Activated naive CD8-positive, alpha-beta T cell treated with anti-CD3 and anti-CD28 coated beads, Interleukin-2, amount 10 ng/mL, durations not matched to agents 7 days and 5 days (primary cell): ENCODE results near the gene RERE. TPM values are rescaled to one million over a fixed set of nuclear protein-coding genes. Genes with fewer than 3 reads are reported as not detected.
A peak's percentile ranks its signal among the peaks of the same experiment; 100 is the strongest.
"Not testable (repeated sequence)": the region's sequence is repeated elsewhere in the genome, so short reads cannot be mapped to it uniquely, and the experiment has no call there.

ENCODE experiments used
- ATAC-seq: fragments of 150-1000 bp; cut with Tn5 transposase; one replicate; pipeline ENCODE4 v1.10.0; 2021; ENCODE audit warnings: low read depth, moderate library complexity
- POLR2A ChIA-PET: fragments of 350-600 bp; sonication (Branson Sonifier 250); formaldehyde crosslinking; loops from one replicate; lab custom pipeline; 2021; ENCODE audit warnings: antibody characterized with exemption; lab: Charles Lee
- DNase-seq: peaks from one replicate; pipeline ENCODE4 v3.0.0; 2021
- H3K27ac Mint-ChIP-seq: one replicate; pipeline ENCODE4 v1.8.0; 2022; ENCODE audit warnings: mild to moderate bottlenecking, mixed read lengths
- H3K27me3 Mint-ChIP-seq: one replicate; pipeline ENCODE4 v1.8.0; 2022; ENCODE audit warnings: mild to moderate bottlenecking, moderate library complexity, mixed read lengths
- H3K36me3 Mint-ChIP-seq: one replicate; pipeline ENCODE4 v1.8.0; 2021; ENCODE audit warnings: mild to moderate bottlenecking, mixed read lengths
- H3K4me1 Mint-ChIP-seq: one replicate; pipeline ENCODE4 v1.8.0; 2021; ENCODE audit warnings: mixed read lengths
- H3K4me3 Mint-ChIP-seq: one replicate; pipeline ENCODE4 v1.8.0; 2022; ENCODE audit warnings: mild to moderate bottlenecking, moderate library complexity, mixed read lengths
- H3K9me3 Mint-ChIP-seq: one replicate; pipeline ENCODE4 v1.8.0; 2021; ENCODE audit warnings: mixed read lengths
- total RNA-seq, 2 experiments: library from RNA; stranded (reverse); gene quantifications; one replicate each; pipeline ENCODE4 v1.2.3, GENCODE V29; 2021

The RERE gene
- total RNA-seq, 2 experiments from 2014 or later, result 64.4 to 68.7 TPM

DNA sequence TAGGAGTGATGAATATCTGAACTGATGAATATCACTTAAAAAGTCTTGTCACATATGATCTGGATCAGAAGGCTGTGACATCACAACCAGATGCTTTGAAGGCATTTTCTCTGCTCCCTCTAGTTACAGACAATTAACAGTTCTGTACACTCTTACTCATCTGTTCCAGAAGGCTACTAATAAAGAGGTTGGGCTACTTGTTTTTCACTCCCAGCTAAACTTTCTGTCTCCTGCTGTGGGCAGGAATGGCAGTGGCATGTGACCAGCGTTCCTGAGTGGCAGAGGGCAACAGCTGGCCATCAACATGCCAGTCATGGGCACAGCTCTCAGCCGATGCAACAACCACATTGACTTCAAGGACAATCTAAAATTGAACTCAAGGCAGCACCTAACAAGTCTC, 432.9 kb downstream of the RERE start:
- Mint-ChIP-seq H3K27ac (no peak overlapping the region), H3K4me1 (peaks cover 28% of the 10 kb centered on the region), H3K9me3 (no peaks in the 10 kb centered on the region), H3K27me3 (no peaks in the 10 kb centered on the region), H3K36me3 (peaks cover 23% of the 10 kb centered on the region), H3K4me3 (no peak overlapping the region)
- POLR2A ChIA-PET, result no interaction called here
- no peak for DNase-seq
- ATAC-seq, result no peak

DNA sequence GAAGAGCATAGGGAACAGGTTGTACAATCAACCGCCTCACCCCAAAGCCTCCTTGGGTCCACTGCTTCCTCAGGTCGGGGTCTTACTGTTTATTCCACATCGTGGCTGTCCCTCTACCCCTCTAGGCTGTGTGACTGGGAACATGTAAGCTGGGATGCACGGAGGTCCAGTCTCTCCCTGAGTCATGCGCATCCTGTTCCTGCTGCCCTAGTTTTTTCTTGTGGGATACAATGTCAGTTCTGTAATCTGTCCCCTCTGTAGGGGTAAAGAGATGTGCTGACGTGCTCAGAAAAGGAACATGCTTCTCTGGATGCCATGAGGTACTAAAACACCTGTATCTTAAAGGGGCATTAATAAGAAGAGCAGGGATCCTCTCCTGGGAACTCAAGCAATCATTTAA, 433.4 kb downstream of the RERE start:
- ATAC-seq (no peak), DNase-seq (no peak)
- H3K4me1 Mint-ChIP-seq, result peaks cover 28% of the 10 kb centered on the region
- no peak overlapping the region for H3K27ac Mint-ChIP-seq
- peaks cover 22% of the 10 kb centered on the region for H3K36me3 Mint-ChIP-seq
- POLR2A ChIA-PET, result no interaction called here
- H3K9me3 Mint-ChIP-seq, result no peaks in the 10 kb centered on the region
- H3K4me3 Mint-ChIP-seq, result no peak overlapping the region
- H3K27me3 Mint-ChIP-seq, result no peaks in the 10 kb centered on the region

GRCh38 chr1:8382608-8383505, 434.6 kb downstream of the RERE start:
- peak overlapping the region; percentile 77 for H3K4me3 Mint-ChIP-seq
- POLR2A ChIA-PET, result no interaction called here
- H3K9me3 Mint-ChIP-seq, result no peaks in the 10 kb centered on the region
- H3K27ac Mint-ChIP-seq, result peak overlapping the region; percentile 90
- DNase-seq, result no peak
- H3K36me3 Mint-ChIP-seq, result peaks cover 18% of the 10 kb centered on the region
- H3K27me3 Mint-ChIP-seq, result no peaks in the 10 kb centered on the region
- H3K4me1 Mint-ChIP-seq, result peaks cover 33% of the 10 kb centered on the region
- ATAC-seq, result peak; percentile 65

DNA sequence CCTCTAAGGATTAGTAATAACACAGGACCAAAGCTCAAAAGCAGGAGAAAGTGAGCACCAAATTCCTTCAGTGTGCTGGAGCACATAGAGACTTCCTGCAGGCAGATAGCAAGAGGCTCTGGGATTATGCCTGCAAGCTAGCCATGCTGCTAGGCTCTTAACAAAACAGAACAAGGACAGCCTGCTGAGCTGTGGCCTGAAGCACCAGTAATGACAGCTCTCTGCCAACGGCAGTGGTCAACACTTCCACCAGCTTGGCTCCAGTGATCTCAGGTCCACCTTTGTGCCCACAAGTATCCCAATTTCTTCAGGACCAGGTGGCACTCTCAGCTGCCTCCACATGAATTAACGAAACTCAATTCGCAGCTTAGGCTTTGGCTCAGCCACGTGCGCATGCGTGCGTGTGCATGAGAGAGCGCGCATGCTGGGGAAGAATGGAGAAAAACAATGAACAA, 435.4 kb downstream of the RERE start:
- Mint-ChIP-seq H3K27ac (no peak overlapping the region), H3K4me3 (no peak overlapping the region), H3K27me3 (no peaks in the 10 kb centered on the region), H3K36me3 (peaks cover 23% of the 10 kb centered on the region), H3K4me1 (peaks cover 37% of the 10 kb centered on the region), H3K9me3 (no peaks in the 10 kb centered on the region)
- no peak for DNase-seq
- ATAC-seq, result no peak
- POLR2A ChIA-PET, result no interaction called here

DNA sequence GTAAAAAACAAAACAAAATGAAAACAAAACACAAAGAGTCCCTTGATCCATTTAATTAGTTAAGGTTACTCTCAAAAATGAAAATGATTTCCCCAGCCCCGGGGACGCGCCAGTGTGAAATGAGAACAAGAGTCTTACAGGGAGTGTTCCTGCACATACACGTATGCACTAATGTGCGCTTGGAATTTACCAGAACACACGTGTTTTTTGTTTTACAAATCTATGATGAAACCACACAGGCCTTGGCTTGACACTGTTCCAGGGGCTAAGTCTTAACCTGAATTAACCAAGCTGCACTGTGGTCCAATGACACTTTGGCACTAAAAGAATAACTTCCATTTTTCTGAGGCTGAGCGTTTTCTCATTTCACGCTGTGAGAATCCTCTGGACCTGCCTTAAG, 435.8 kb downstream of the RERE start:
- POLR2A ChIA-PET, result no interaction called here
- DNase-seq (no peak), ATAC-seq (no peak)
- H3K4me1 Mint-ChIP-seq, result peaks cover 37% of the 10 kb centered on the region
- H3K27me3 Mint-ChIP-seq, result no peaks in the 10 kb centered on the region
- H3K9me3 Mint-ChIP-seq, result no peaks in the 10 kb centered on the region
- H3K27ac Mint-ChIP-seq, result no peak overlapping the region
- H3K36me3 Mint-ChIP-seq, result peaks cover 21% of the 10 kb centered on the region
- H3K4me3 Mint-ChIP-seq, result no peak overlapping the region

DNA sequence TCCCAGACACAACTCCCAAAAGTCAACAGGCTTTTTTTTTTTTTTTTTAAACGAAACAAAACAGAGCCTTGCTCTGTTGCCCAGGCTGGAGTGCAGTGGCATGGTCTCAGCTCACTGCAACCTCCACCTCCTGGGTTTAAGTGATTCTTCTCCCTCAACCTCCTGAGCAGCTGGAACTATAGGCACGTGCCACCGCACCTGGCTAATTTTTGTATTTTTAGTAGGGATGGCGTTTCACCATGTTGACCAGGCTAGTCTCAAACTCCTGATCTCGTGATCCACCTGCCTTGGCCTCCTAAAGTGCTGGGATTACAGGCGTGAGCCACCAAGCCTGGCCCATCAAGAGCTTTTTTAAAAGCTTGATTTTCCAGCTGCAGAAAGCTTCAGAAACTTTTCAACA, 437.1 kb downstream of the RERE start:
- Mint-ChIP-seq H3K4me1 (peaks cover 38% of the 10 kb centered on the region), H3K36me3 (peaks cover 18% of the 10 kb centered on the region)
- H3K27ac Mint-ChIP-seq, H3K4me3 Mint-ChIP-seq, H3K9me3 Mint-ChIP-seq, DNase-seq, ATAC-seq, H3K27me3 Mint-ChIP-seq: not testable (repeated sequence)
- POLR2A ChIA-PET, result interaction anchor here (0.6 to 1.0 kb wide), 2 partner anchors 68 to 69 kb away, joined by 3 read pairs; no protein-coding TSS in a partner anchor

GRCh38 chr1:8379513-8380186, 437.8 kb downstream of the RERE start:
- Mint-ChIP-seq H3K9me3 (no peaks in the 10 kb centered on the region), H3K27ac (no peak overlapping the region), H3K36me3 (peaks cover 18% of the 10 kb centered on the region), H3K27me3 (no peaks in the 10 kb centered on the region), H3K4me1 (peaks cover 42% of the 10 kb centered on the region), H3K4me3 (no peak overlapping the region)
- POLR2A ChIA-PET, result interaction anchor here (0.6 to 1.0 kb wide), 2 partner anchors 69 to 70 kb away, joined by 3 read pairs; no protein-coding TSS in a partner anchor
- DNase-seq (no peak), ATAC-seq (no peak)

DNA sequence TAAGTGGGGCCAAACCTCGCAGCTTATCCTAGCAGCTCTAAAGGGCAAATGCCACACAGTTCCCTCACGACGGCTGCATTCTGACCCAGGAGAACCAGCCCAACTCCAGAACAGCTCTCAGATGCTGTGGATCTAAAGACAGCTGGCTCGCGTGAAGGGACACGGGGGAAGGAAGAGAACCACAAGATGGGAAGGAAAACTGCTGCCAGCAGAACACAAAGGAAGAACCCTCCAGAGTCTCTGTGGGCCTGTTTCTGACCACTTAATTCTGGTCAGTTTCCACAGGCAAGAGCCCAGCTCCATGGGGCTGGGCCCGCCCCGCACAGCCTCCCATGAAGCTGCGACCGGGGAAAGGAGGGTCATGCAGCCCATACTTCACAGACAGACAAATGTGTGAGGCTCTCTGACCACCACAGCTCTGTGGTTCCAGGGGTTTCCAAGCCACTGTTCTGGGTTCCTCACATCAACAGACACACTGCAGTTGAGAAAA, 438.4 kb downstream of the RERE start:
- no peak for ATAC-seq
- POLR2A ChIA-PET, result no interaction called here
- DNase-seq, result no peak
- Mint-ChIP-seq H3K27me3 (no peaks in the 10 kb centered on the region), H3K27ac (peak overlapping the region; percentile 76), H3K4me3 (no peak overlapping the region), H3K4me1 (peaks cover 39% of the 10 kb centered on the region), H3K9me3 (no peaks in the 10 kb centered on the region), H3K36me3 (peaks cover 14% of the 10 kb centered on the region)

GRCh38 chr1:8378178-8378577, 439.3 kb downstream of the RERE start:
- Mint-ChIP-seq H3K36me3 (peaks cover 12% of the 10 kb centered on the region), H3K27me3 (no peaks in the 10 kb centered on the region), H3K4me1 (peaks cover 35% of the 10 kb centered on the region), H3K4me3 (no peak overlapping the region), H3K9me3 (no peaks in the 10 kb centered on the region), H3K27ac (peak overlapping the region; percentile 24)
- POLR2A ChIA-PET, result no interaction called here
- ATAC-seq (no peak), DNase-seq (no peak)

DNA sequence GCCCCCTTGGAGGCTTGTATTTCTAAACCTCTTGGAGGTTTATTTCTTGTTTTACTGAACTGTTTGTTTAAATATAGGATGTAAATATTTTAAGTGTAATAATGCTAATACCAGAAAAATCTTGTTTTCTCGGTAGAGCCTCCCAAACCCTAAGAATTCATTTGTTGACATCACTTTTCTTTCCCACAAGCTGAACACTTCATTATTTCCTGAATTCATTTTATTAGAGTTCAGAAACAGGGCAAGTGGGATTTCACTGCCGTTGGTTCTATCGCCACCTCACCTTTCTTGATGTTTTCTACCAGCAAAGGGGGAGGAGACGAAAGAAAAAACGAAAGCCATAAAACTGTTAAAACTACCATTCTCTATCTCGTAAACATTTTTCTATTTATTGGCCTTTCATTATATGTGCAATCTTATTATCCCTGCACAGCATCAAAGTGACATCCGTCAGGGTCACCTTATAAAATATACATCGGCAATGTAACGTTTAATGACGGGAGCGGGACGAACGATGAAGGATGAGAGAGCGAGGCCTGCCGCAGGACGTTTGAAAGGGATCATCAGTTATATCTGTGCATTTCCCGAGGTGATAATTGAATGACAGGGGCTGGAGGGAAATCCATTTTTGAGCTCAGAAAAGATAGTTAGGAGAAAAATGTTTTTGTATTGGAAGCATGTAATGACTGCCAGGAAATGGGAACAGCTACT, 440.0 kb downstream of the RERE start:
- Mint-ChIP-seq H3K27ac (peak overlapping the region; percentile 26), H3K36me3 (peaks cover 9% of the 10 kb centered on the region), H3K9me3 (no peaks in the 10 kb centered on the region), H3K4me3 (no peak overlapping the region), H3K27me3 (no peaks in the 10 kb centered on the region), H3K4me1 (peaks cover 28% of the 10 kb centered on the region)
- POLR2A ChIA-PET, result no interaction called here
- DNase-seq, result no peak
- ATAC-seq, result no peak

DNA sequence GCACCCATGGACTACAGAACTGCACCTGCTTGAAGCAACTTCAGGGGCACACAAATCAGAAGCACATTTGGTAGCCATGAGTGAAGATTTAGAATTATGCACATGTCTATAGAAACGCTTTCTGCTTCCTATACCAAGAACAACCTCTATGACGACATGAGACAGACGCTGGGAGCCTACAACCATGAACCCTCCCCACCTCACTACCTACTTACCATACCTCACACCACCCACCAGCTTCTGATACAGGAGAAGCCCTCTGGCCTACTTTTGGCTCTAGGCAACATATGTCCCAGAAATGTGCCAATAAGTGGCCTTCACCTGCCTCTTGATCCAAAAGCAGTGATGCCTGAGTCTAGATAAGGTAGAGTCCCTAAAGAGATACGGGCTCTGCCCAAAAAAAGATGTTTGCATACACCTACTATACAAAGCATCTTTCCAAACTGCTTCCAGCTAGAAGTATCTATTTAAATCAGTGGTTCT, 441.0 kb downstream of the RERE start:
- Mint-ChIP-seq H3K36me3 (peaks cover 9% of the 10 kb centered on the region), H3K27me3 (no peaks in the 10 kb centered on the region), H3K4me3 (no peak overlapping the region), H3K4me1 (peaks cover 24% of the 10 kb centered on the region), H3K9me3 (no peaks in the 10 kb centered on the region), H3K27ac (no peak overlapping the region)
- DNase-seq (no peak), ATAC-seq (no peak)
- POLR2A ChIA-PET, result no interaction called here

GRCh38 chr1:8374812-8375211, 442.6 kb downstream of the RERE start:
- ATAC-seq (no peak), DNase-seq (no peak)
- Mint-ChIP-seq H3K9me3 (no peaks in the 10 kb centered on the region), H3K27ac (peak overlapping the region; percentile 37), H3K4me3 (no peak overlapping the region), H3K27me3 (no peaks in the 10 kb centered on the region), H3K4me1 (peaks cover 20% of the 10 kb centered on the region), H3K36me3 (peaks cover 5% of the 10 kb centered on the region)
- POLR2A ChIA-PET, result no interaction called here

- Mint-ChIP-seq H3K27me3 (no peaks in the 10 kb centered on the region), H3K36me3 (peaks cover 5% of the 10 kb centered on the region), H3K27ac (no peak overlapping the region), H3K4me1 (peaks cover 21% of the 10 kb centered on the region), H3K4me3 (no peak overlapping the region), H3K9me3 (no peaks in the 10 kb centered on the region)
- DNase-seq (no peak), ATAC-seq (no peak)
- POLR2A ChIA-PET, result interaction anchor here (1.4 kb wide), 1 partner anchor 11 kb away, joined by 3 read pairs; no protein-coding TSS in a partner anchor
Observed at GRCh38 chr1:8374356-8374755, 443.1 kb downstream of the RERE start.
